ENCODE measurements around the gene BDNF.

DNA sequence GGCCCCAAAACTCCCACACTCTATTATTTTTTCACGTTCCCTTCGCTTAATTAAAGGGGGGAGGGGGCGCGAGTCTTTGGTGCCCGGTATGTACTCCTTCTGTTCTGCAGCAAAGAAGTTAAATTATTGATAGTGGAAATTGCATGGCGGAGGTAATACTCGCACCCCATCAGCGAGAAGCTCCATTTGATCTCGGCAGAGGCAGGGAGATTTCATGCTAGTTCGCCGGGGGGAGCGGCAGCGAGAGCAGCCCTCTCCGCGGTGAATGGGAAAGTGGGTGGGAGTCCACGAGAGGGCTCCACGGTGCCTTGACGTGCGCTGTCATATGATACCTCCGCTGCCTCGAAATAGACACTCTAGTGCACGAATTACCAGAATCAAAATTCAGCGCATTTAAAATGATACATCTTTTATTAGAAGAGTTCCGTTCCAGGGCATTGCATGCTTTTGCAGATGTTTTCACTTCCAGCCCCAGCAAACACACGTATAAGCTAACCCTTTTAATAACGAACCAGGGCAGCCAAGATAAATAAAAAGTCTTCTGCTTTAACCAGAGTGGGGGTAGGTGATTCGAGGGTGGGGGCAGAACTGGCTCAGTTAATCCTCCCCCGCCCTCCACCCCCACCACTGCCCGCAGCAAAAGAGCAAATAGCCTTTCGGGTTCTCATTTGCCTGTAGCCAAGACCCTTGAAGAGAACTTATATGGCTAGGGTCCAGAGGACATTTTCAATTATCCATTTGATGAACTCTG is 1.3 kb upstream of the BDNF start:
- no peak for TF ChIP-seq GATA3 (IDR thresholded peaks at IDR 0.05; ENCODE audit: low read depth, low read length)
- no peak for TF ChIP-seq GATA2 (IDR thresholded peaks at IDR 0.05; ENCODE audit: low read depth, low read length)

Data from SH-SY5Y (cell line).